HCT116 (cell line): ENCODE results near the gene MUC22.

Experiments used
- CTCF ChIP-seq, 3 experiments: fragments of 200-600 bp in 1 of 3; sonication (generic) in 1 of 3; IDR thresholded peaks in 2 of 3; conservative IDR thresholded peaks in 1 of 3; 2 replicates each; pipeline ENCODE4 v1.5.1; 2012 to 2017; ENCODE audit warnings: low read depth in 2 of 3, low read length in 2 of 3, antibody characterized with exemption in 1 of 3, borderline replicate concordance in 1 of 3, control low read depth in 1 of 3, mild to moderate bottlenecking in 1 of 3, mixed read lengths in 1 of 3, mixed run types in 1 of 3, moderate library complexity in 1 of 3; ENCODE audit not compliant: insufficient read depth in 1 of 3
- EZH2 ChIP-seq: fragments of 200-600 bp; sonication (generic); IDR thresholded peaks from 2 replicates; pipeline ENCODE4 v1.6.1; 2017; ENCODE audit warnings: antibody characterized with exemption, mixed run types
- POLR2AphosphoS5 ChIP-seq: IDR thresholded peaks from 2 replicates; pipeline ENCODE4 v1.6.1; 2011; ENCODE audit warnings: mild to moderate bottlenecking, low read depth, low read length, moderate library complexity
- ZBTB33 ChIP-seq: IDR thresholded peaks from 2 replicates; pipeline ENCODE4 v1.6.1; 2011; ENCODE audit warnings: mild to moderate bottlenecking, low read length, moderate library complexity; ENCODE audit not compliant: insufficient replicate concordance; ENCODE audit errors: extremely low read depth
- TF ChIP-seq, protein P1 (sequence below): IDR thresholded peaks from 2 replicates; pipeline ENCODE4 v1.6.1; 2012

GRCh38 chr6:30964075-30964474 lies 46.2 kb upstream of the MUC22 start:
- TF ChIP-seq CTCF (IDR thresholded peaks at IDR 0.05 in 2 of 3, conservative IDR thresholded peaks at IDR 0.05 in 1 of 3; ENCODE audit: borderline replicate concordance in 1 of 3, insufficient read depth in 1 of 3, low read depth in 2 of 3, low read length in 2 of 3) (no peak), EZH2 (no peak), POLR2AphosphoS5 (no peak), ZBTB33 (no peak)
- TF ChIP-seq, protein P1, sequence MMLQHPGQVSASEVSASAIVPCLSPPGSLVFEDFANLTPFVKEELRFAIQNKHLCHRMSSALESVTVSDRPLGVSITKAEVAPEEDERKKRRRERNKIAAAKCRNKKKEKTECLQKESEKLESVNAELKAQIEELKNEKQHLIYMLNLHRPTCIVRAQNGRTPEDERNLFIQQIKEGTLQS = no peak
